ENCODE measurements around the gene ISM2. TPM values are rescaled to one million over a fixed set of nuclear protein-coding genes. Genes with fewer than 3 reads are reported as not detected.

Gene ISM2
- total RNA-seq, 1 donor from 2014 or later: 0.46 TPM

DNA sequence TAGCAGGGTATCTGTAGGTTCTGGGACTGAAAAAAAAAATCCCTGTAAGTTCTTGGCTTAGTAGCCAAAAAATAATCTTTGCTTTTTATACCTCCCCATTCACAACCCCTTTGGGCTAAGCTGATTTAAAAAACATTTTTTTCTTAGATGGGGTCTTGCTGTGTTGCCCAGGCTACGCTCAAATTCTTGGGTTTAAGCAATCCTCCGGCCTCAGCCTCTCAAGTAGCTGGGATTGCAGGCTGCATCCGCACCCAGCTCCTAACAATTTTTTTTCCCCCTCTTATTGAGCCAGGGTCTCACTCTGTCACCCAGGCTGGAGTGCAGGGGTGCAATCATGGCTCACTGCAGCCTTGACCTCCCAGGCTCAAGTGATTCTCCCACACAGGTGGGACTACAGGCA is 9.1 kb upstream of the ISM2 start:
- H3K4me3 Mint-ChIP-seq: no peak overlapping the region
- no peaks in the 10 kb centered on the region for H3K4me1 Mint-ChIP-seq (ENCODE audit: unreplicated experiment)
- H3K36me3 Mint-ChIP-seq: peaks cover 13% of the 10 kb centered on the region
- TF ChIP-seq, protein P1, sequence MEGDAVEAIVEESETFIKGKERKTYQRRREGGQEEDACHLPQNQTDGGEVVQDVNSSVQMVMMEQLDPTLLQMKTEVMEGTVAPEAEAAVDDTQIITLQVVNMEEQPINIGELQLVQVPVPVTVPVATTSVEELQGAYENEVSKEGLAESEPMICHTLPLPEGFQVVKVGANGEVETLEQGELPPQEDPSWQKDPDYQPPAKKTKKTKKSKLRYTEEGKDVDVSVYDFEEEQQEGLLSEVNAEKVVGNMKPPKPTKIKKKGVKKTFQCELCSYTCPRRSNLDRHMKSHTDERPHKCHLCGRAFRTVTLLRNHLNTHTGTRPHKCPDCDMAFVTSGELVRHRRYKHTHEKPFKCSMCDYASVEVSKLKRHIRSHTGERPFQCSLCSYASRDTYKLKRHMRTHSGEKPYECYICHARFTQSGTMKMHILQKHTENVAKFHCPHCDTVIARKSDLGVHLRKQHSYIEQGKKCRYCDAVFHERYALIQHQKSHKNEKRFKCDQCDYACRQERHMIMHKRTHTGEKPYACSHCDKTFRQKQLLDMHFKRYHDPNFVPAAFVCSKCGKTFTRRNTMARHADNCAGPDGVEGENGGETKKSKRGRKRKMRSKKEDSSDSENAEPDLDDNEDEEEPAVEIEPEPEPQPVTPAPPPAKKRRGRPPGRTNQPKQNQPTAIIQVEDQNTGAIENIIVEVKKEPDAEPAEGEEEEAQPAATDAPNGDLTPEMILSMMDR (conservative IDR thresholded peaks at IDR 0.05): no peak
- no peak for DNase-seq (ENCODE audit: extremely low spot score, unreplicated experiment)
- H3K27me3 Mint-ChIP-seq: no peaks in the 10 kb centered on the region
- H3K27ac Mint-ChIP-seq: peak overlapping the region; percentile 48
- peaks cover 4% of the 10 kb centered on the region for H3K9me3 Mint-ChIP-seq

DNA sequence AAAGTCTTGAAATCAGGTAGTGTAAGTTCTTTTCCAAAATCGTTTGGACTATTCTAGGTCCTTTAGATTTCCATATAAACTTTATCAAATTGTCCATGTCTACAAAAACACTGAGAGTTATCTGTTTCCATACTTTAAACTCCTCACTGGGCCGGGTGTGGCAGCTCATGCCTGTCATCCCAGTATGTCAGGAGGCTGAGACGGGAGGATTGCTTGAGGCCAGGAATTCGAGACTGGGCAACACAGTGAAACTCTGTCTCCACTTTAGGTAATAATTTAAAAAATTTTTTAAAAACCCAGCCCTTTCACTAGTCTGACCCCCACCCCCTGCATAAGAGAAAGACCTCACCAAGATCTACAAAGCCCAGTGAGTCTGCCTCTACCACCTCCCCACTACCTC is 6.4 kb upstream of the ISM2 start:
- Mint-ChIP-seq H3K4me3 (no peak overlapping the region), H3K36me3 (peaks cover 4% of the 10 kb centered on the region), H3K27ac (no peak overlapping the region), H3K4me1 (ENCODE audit: unreplicated experiment) (no peaks in the 10 kb centered on the region), H3K27me3 (peaks cover 10% of the 10 kb centered on the region), H3K9me3 (peaks cover 4% of the 10 kb centered on the region)
- no peak for DNase-seq (ENCODE audit: extremely low spot score, unreplicated experiment)
- TF ChIP-seq, protein P1 (conservative IDR thresholded peaks at IDR 0.05): no peak

- H3K27me3 Mint-ChIP-seq: peaks cover 20% of the 10 kb centered on the region
- peaks cover 4% of the 10 kb centered on the region for H3K36me3 Mint-ChIP-seq
- TF ChIP-seq, protein P1 (conservative IDR thresholded peaks at IDR 0.05): no peak
- H3K27ac Mint-ChIP-seq: no peak overlapping the region
- DNase-seq (ENCODE audit: extremely low spot score, unreplicated experiment): no peak
- H3K4me1 Mint-ChIP-seq (ENCODE audit: unreplicated experiment): no peaks in the 10 kb centered on the region
- no peak overlapping the region for H3K4me3 Mint-ChIP-seq
- H3K9me3 Mint-ChIP-seq: peaks cover 4% of the 10 kb centered on the region
Observed at GRCh38 chr14:77503138-77503537, 4.5 kb upstream of the ISM2 start.

DNA sequence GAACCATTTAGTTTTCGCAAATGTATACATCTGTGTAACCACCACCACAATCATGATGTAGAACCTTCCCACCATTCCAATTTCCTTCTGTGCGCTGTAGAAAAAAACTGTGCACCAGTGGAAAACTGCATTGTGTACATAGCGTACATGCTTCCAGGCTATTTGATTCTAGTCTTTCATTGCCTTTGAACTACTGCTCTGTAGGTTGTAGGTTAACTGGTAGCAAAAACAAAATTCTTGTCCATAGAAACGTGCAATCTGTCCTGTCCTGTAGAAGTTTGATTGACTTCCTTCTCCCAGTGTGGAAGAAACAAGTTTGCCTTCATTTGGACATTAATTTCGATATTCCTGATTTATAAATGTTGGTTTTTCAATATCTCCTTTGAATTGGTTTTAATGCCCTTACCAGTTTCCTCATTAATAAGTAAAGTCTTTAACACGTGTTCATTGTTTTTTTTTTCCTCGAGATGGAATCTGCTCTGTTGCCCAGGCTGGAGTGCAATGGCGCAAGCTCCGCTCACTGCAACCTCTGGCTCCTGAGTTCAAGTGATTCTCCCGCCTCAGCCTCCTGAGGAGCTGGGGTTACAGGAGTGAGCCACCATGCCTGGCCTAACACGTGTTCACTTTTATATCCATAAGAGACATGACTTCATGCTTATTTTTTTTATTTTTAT is 3.6 kb upstream of the ISM2 start:
- H3K27me3 Mint-ChIP-seq: peaks cover 29% of the 10 kb centered on the region
- TF ChIP-seq, protein P1 (conservative IDR thresholded peaks at IDR 0.05): no peak

DNA sequence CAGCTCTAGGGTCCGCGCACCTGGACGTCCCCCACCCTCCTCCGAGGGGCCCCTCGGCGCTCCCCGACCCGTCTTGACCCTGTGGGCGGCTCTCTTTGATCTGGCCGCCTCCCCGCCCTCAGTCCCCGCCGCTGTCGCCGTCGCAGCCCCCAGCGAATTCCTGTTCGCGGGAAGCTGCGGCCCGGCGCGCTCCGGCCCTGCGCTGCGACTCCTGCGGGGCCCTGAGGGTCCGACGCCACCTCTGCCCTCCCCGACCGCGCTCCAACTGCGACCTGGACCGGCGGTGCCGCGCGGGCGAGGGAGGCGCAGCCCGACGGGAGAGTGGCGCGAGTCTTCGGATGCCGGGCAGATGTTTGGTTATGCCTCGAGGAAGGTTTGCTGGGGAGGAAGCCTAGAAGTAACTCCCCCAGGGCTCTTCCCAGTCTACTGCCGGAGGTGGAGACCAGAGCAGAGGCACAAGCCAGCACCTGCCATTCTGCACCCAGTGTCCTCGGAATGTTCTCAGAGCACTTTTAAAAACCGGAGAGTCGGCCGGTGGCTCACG is 440 bp upstream of the ISM2 start:
- Mint-ChIP-seq H3K4me3 (peak overlapping the region; percentile 74), H3K36me3 (peaks cover 4% of the 10 kb centered on the region), H3K9me3 (peaks cover 4% of the 10 kb centered on the region), H3K27ac (no peak overlapping the region), H3K4me1 (ENCODE audit: unreplicated experiment) (no peaks in the 10 kb centered on the region), H3K27me3 (peaks cover 39% of the 10 kb centered on the region)
- TF ChIP-seq, protein P1 (conservative IDR thresholded peaks at IDR 0.05): no peak
- DNase-seq (ENCODE audit: extremely low spot score, unreplicated experiment): no peak

More for the DNA sequence above, 3.6 kb upstream of the ISM2 start:
- Mint-ChIP-seq H3K4me3 (no peak overlapping the region), H3K9me3 (peaks cover 4% of the 10 kb centered on the region), H3K4me1 (ENCODE audit: unreplicated experiment) (no peaks in the 10 kb centered on the region), H3K36me3 (peaks cover 4% of the 10 kb centered on the region), H3K27ac (no peak overlapping the region)
- DNase-seq (ENCODE audit: extremely low spot score, unreplicated experiment): no peak
